Midbrain (tissue), 1 donor: ENCODE data around the gene GLYAT.

Experiments
- DNase-seq: peaks from one replicate; lab custom pipeline; 2025; lab: John Stamatoyannopoulos, UW

GLYAT gene

DNA sequence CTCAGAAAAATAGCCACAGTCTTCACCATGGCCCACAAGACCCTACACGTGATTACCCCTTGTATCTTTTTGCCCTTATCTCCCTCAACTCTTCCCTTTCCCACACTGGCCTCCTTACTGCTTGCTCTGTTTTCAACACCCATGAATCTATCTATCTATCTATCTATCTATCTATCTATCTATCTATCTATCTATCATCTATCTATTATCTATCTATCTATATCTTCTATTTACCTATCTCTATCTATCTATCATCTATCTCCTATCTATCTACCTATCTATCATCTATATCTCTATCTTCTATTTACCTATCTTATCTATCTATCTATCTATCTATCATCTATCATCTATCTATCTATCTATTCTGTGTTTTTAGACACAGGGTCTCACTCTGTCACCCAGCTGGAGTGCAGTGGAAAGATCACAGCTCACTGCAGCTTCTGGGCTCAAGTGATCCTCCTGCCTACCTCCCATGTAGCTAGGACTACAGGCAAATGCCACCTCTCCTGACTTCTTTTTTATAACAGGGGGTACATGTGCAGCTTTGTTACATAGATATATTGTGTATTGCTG lies 55.1 kb downstream of the GLYAT start:
- DNase-seq: no peak

DNA sequence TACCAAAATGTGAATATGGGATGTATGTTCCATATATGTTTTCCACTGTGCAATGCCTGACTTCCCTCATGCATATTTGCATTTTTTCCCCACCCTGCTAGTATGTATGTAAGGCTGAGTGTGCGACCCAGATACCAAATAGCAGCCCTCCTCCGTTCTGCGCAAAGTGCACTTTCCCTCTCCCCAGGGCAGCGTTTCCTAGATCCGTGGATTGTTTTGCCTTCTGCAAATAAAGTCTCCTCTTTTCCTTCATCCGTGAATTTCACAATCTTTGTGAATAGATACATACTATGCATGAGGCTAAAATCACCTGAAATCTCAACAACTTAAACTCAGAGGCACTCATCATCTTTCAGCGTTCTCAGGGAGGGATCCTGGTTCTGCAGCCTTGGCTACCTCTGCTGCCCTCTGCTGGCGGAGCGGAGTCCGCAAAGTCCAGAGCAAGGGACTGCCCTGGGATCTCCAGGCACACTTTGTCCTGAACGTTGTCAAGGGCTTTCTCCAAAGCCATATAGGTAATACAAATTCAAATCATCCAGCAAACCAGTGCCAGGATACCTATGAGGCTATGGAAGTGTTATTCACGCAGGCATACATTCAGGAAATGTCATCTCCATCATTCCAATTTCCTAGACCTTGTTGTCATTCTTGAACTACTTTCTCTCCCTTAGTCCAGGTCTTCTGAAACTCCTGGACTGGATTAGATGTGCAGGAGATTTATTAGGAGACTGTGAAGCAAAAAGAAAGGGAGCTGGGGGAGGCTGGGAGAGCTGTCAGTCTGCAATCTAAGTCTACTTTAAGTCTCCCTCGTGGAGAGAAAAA lies 56.2 kb downstream of the GLYAT start:
- peak; percentile 66 for DNase-seq

DNA sequence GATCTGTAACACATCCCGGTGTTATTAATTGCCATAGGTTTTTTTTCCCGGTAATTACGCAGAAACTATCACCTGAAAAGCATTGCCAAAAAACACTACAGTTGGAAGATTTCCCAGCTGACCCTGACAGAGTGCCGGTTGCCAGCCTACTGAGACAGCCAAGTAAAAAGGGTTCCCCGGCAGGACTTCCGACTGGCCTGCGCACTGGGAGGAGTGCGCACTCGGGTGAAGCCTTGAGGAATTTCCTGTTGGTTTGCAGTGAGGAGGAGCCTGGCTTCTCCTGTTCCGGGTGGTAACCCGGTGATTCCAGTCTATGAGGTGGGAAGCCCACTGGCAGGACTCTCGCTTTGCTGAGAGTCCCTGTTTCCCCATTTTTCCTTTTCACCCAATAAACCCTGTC lies 57.1 kb downstream of the GLYAT start:
- no peak for DNase-seq

DNA sequence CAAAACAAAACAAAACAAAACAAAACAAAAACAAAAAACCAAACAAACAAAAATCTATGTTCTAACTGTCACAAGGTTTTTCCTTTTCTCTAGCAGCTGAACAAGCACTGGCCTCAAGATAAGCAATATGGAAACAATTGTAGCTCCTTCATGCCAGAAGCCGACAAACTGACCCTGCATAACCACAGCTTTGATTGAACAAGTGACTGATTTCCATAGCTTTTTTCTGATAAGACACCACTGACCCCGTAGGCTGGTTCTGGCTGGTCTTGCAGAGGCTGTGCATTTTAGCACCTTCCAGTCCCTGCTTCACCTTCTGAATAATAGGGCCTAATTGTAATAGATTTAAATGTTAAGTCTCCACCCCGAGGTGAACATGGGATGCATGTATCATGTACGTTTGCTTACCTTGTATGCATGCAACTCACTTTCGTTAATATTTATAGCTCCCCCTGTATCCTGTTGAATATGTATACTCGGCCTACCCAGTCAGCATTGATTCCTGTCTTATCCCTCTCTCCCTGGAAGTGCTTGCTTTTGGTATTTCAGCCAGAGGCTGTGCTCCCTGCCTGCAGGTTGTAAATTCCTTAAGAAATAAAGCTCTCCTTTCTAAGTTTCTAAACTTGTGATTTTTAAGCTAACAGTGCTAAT lies 59.6 kb downstream of the GLYAT start:
- DNase-seq: no peak

DNA sequence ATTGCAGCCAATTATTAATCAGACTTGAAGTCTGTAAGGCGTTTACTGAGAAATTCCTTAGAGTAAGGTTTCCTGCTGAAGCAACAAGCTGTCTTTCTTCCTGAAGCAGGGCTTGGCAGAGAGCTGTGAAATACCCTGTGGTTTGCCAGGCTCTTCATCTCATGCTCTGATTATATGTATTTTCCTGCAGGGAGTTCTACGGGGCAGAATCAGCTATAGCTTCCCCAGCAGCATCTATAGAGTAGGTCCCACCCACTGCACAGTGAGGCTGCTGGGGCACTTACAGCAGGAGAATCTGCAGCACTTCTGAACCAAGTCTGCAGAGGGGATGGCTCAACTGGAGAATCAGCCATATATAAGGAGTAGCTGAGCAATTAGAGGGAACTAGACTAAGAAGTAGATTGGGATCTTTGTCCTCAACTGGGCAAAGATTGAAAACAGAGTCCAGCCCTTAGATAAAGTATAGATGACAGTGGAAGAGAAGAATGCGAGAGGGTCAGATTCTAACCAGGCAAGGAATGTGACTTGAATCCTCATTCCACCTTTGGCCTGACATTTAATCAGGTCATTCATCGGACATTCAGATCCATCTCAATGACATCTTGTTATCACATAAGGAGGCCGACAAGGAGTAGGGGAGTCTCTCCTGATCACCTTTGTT lies 71.7 kb downstream of the GLYAT start:
- no peak for DNase-seq

DNA sequence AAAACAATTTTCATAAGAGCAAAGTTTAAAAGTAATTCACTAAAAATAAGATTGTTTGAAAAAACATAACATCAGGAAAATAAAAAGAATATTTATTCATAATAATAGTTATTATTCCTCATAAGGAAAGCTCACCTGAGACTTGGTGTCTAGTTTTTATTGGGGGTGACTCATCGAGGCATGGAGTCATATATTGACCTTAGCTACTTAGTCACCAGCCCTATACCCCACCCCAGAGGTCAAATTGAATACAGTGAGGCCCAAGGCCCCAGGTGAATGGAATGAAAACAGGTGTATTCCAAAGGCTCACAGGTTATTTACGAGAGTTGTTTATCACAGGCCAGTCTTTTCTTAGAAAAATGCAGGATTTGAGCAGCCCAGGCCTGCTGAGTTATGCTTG lies 72.3 kb downstream of the GLYAT start:
- no peak for DNase-seq
